Measurements from ENCODE around the gene CCDC194. TPM values are rescaled to one million over a fixed set of nuclear protein-coding genes. Genes with fewer than 3 reads are reported as not detected.

The CCDC194 gene
- total and polyA plus RNA-seq, 2 of the 13 experiments (the other 11 are each of a cell fraction or from before 2014, with no cell fraction given), result 0.13 to 0.21 TPM

GRCh38 chr19:17390665-17391370 is 3.2 kb downstream of the CCDC194 start (continued):
- TF ChIP-seq HMGA1 (CRISPR knock-in tag; conservative IDR thresholded peaks at IDR 0.05) (no peak), SUZ12 (IDR thresholded peaks at IDR 0.05; ENCODE audit: low read depth, low read length) (no peak), SNAPC2 (CRISPR knock-in tag; IDR thresholded peaks at IDR 0.05) (no peak), ZNF569 (CRISPR knock-in tag; IDR thresholded peaks at IDR 0.05; ENCODE audit: borderline replicate concordance) (no peak), ZNF138 (CRISPR knock-in tag; IDR thresholded peaks at IDR 0.05; ENCODE audit: low read depth) (no peak), NFRKB (IDR thresholded peaks at IDR 0.05) (no peak), SKI (IDR thresholded peaks at IDR 0.05; ENCODE audit: partially characterized antibody) (peak; percentile 87), ZBTB8A (CRISPR knock-in tag; IDR thresholded peaks at IDR 0.05; ENCODE audit: borderline replicate concordance, low read depth) (no peak), EHMT2 (IDR thresholded peaks at IDR 0.05; ENCODE audit: borderline replicate concordance, low read depth, low read length) (no peak), MTA1 (CRISPR knock-in tag; IDR thresholded peaks at IDR 0.05; ENCODE audit: borderline replicate concordance) (no peak), KLF12 (CRISPR knock-in tag; IDR thresholded peaks at IDR 0.05; ENCODE audit: borderline replicate concordance) (peak; percentile 66; the same call in 1 of the 2 replicates), ZNF564 (CRISPR knock-in tag; IDR thresholded peaks at IDR 0.05) (no peak), JUNB (CRISPR knock-in tag; IDR thresholded peaks at IDR 0.05; ENCODE audit: borderline replicate concordance) (no peak), PREB (CRISPR knock-in tag; IDR thresholded peaks at IDR 0.05) (no peak), RAD21 (CRISPR knock-in tag; IDR thresholded peaks at IDR 0.05) (peak; percentile 87), ZSCAN21 (CRISPR knock-in tag; IDR thresholded peaks at IDR 0.05; ENCODE audit: borderline replicate concordance) (peak; percentile 59; the same call in 1 of the 2 replicates), KLF6 (CRISPR knock-in tag; IDR thresholded peaks at IDR 0.05) (no peak), ZNF451 (CRISPR knock-in tag; IDR thresholded peaks at IDR 0.05) (no peak), ZNF274 (CRISPR knock-in tag; IDR thresholded peaks at IDR 0.05) (no peak; the same call in 1 of the 2 replicates), ZSCAN22 (CRISPR knock-in tag; IDR thresholded peaks at IDR 0.05) (no peak), GATAD1 (CRISPR knock-in tag; IDR thresholded peaks at IDR 0.05) (no peak; the same call in 1 of the 2 replicates), ZSCAN29 (CRISPR knock-in tag; conservative IDR thresholded peaks at IDR 0.05) (peak; percentile 61; the same call in 1 of the 2 replicates), SETDB1 (CRISPR knock-in tag; IDR thresholded peaks at IDR 0.05; ENCODE audit: borderline replicate concordance) (no peak), KLF16 (CRISPR knock-in tag; IDR thresholded peaks at IDR 0.05) (peak in 1 of 2 experiments; percentile 44; a peak in 1 of 4 replicates), NFKB2 (CRISPR knock-in tag; IDR thresholded peaks at IDR 0.05; ENCODE audit: borderline replicate concordance) (peak; percentile 23; the same call in 1 of the 2 replicates)
- TF ChIP-seq, protein P1, sequence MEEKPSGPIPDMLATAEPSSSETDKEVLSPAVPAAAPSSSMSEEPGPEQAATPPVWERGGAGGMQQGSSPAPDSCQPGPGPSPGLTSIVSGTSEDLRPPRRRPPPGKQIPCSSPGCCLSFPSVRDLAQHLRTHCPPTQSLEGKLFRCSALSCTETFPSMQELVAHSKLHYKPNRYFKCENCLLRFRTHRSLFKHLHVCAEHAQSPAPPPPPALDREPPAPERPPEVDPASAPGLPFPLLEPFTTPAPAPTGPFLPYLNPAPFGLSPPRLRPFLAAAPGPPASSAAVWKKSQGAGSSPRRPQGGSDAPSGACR (CRISPR knock-in tag; IDR thresholded peaks at IDR 0.05), result no peak
- TF ChIP-seq, protein P2, sequence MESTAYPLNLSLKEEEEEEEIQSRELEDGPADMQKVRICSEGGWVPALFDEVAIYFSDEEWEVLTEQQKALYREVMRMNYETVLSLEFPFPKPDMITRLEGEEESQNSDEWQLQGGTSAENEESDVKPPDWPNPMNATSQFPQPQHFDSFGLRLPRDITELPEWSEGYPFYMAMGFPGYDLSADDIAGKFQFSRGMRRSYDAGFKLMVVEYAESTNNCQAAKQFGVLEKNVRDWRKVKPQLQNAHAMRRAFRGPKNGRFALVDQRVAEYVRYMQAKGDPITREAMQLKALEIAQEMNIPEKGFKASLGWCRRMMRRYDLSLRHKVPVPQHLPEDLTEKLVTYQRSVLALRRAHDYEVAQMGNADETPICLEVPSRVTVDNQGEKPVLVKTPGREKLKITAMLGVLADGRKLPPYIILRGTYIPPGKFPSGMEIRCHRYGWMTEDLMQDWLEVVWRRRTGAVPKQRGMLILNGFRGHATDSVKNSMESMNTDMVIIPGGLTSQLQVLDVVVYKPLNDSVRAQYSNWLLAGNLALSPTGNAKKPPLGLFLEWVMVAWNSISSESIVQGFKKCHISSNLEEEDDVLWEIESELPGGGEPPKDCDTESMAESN (CRISPR knock-in tag; conservative IDR thresholded peaks at IDR 0.05), result peak; percentile 40; the same call in 1 of the 2 replicates
- TF ChIP-seq, protein P3, sequence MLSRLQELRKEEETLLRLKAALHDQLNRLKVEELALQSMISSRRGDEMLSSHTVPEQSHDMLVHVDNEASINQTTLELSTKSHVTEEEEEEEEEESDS (CRISPR knock-in tag; IDR thresholded peaks at IDR 0.05; ENCODE audit: borderline replicate concordance), result no peak
